Neuronal stem cell (in vitro differentiated cells): ENCODE results near the gene UPK1B.

Experiments used
- DNase-seq: peaks from one replicate; pipeline ENCODE4 v3.0.0-alpha.2; 2013; ENCODE audit warnings: low spot score
- H2AFZ ChIP-seq: one replicate; pipeline ENCODE4 v1.6.1; 2013; ENCODE audit warnings: mild to moderate bottlenecking, low read length, inconsistent platforms
- H2AK5ac ChIP-seq: 2 replicates; pipeline ENCODE4 v1.6.1; 2013; ENCODE audit warnings: low read depth, mild to moderate bottlenecking, inconsistent platforms, low read length, moderate library complexity, mixed read lengths
- H2BK120ac ChIP-seq: 2 replicates; pipeline ENCODE4 v1.6.1; 2013; ENCODE audit warnings: low read depth, mild to moderate bottlenecking, inconsistent platforms, low read length, moderate library complexity, mixed read lengths
- H2BK12ac ChIP-seq: one replicate; pipeline ENCODE4 v1.6.1; 2013; ENCODE audit warnings: low read length, inconsistent platforms
- H2BK15ac ChIP-seq: 2 replicates; pipeline ENCODE4 v1.6.1; 2013; ENCODE audit warnings: mild to moderate bottlenecking, low read length, inconsistent platforms, mixed read lengths
- H2BK5ac ChIP-seq: one replicate; pipeline ENCODE4 v1.6.1; 2013; ENCODE audit warnings: inconsistent platforms, mild to moderate bottlenecking, low read length, moderate library complexity
- H3K14ac ChIP-seq: one replicate; pipeline ENCODE4 v1.6.1; 2013; ENCODE audit warnings: low read length, inconsistent platforms
- H3K18ac ChIP-seq: 2 replicates; pipeline ENCODE4 v1.6.1; 2013; ENCODE audit warnings: low read length, inconsistent platforms
- H3K23ac ChIP-seq: 2 replicates; pipeline ENCODE4 v1.6.1; 2013; ENCODE audit warnings: low read depth, mild to moderate bottlenecking, mixed read lengths, low read length, inconsistent platforms; ENCODE audit not compliant: poor library complexity
- H3K27ac ChIP-seq: replicated peaks from 3 replicates; pipeline ENCODE4 v1.5.1; 2013; ENCODE audit warnings: low read length, inconsistent platforms
- H3K27me3 ChIP-seq, 3 experiments: 2 replicates each; pipeline ENCODE4 v1.6.1; 2013; ENCODE audit warnings: low read length in 3 of 3, mild to moderate bottlenecking in 2 of 3, inconsistent platforms in 1 of 3, low read depth in 1 of 3, mixed read lengths in 1 of 3, moderate library complexity in 1 of 3; ENCODE audit not compliant: control insufficient read depth in 3 of 3, insufficient read depth in 3 of 3
- H3K36me3 ChIP-seq, 2 donors: replicated peaks in 1 of 2; 2 replicates each; pipeline ENCODE4 v1.6.1; 2013; ENCODE audit warnings: low read length in 2 of 2; ENCODE audit not compliant: control insufficient read depth in 2 of 2, insufficient read depth in 2 of 2
- H3K4ac ChIP-seq: 2 replicates; pipeline ENCODE4 v1.6.1; 2013; ENCODE audit warnings: inconsistent platforms, mild to moderate bottlenecking, low read length, moderate library complexity
- H3K4me1 ChIP-seq, 2 donors: 1 replicate in 1 of 2; 2 replicates in 1 of 2; pipeline ENCODE4 v1.6.1; 2013; ENCODE audit warnings: low read length in 2 of 2, low read depth in 1 of 2; ENCODE audit not compliant: control insufficient read depth in 2 of 2, insufficient read depth in 1 of 2
- H3K4me2 ChIP-seq: one replicate; pipeline ENCODE4 v1.6.1; 2013; ENCODE audit warnings: mild to moderate bottlenecking, low read length, inconsistent platforms; ENCODE audit not compliant: insufficient read depth, poor library complexity, severe bottlenecking
- H3K4me3 ChIP-seq, 2 donors: 2 replicates each; pipeline ENCODE4 v1.5.1; 2013; ENCODE audit warnings: low read length in 2 of 2, mild to moderate bottlenecking in 2 of 2, inconsistent platforms in 1 of 2, moderate library complexity in 1 of 2
- H3K79me1 ChIP-seq: one replicate; pipeline ENCODE4 v1.6.1; 2013; ENCODE audit warnings: low read depth, mild to moderate bottlenecking, inconsistent platforms, low read length, moderate library complexity
- H3K9ac ChIP-seq: one replicate; pipeline ENCODE4 v1.6.1; 2013; ENCODE audit warnings: mild to moderate bottlenecking, low read depth, low read length, inconsistent platforms; ENCODE audit not compliant: poor library complexity
- H3K9me3 ChIP-seq, 2 donors: replicated peaks in 1 of 2; 2 replicates each; pipeline versions ENCODE3 to v1.6.1; 2013; ENCODE audit warnings: low read length in 2 of 2, mild to moderate bottlenecking in 2 of 2, inconsistent platforms in 1 of 2, low read depth in 1 of 2, mixed read lengths in 1 of 2, moderate library complexity in 1 of 2; ENCODE audit not compliant: control insufficient read depth in 2 of 2, insufficient read depth in 1 of 2
- H4K8ac ChIP-seq: one replicate; pipeline ENCODE4 v1.6.1; 2013; ENCODE audit warnings: low read depth, mild to moderate bottlenecking, inconsistent platforms, low read length, moderate library complexity
- H4K91ac ChIP-seq: one replicate; pipeline ENCODE4 v1.6.1; 2013; ENCODE audit warnings: low read length, low read depth, mild to moderate bottlenecking, inconsistent platforms; ENCODE audit not compliant: poor library complexity
- WGBS, 2 donors: extraction: QIAGEN DNeasy Blood & Tissue Kit; methylation state at CpG; one replicate each; pipeline ENCODE4 v1.1.7; 2013; ENCODE audit warnings: missing lambda C conversion rate in 2 of 2, mixed read lengths in 1 of 2; ENCODE audit not compliant: insufficient read length in 2 of 2, insufficient replicate concordance in 1 of 2; ENCODE audit errors: extremely low coverage in 2 of 2; 5-methylcytosine and 5-hydroxymethylcytosine counted together

UPK1B gene

DNA sequence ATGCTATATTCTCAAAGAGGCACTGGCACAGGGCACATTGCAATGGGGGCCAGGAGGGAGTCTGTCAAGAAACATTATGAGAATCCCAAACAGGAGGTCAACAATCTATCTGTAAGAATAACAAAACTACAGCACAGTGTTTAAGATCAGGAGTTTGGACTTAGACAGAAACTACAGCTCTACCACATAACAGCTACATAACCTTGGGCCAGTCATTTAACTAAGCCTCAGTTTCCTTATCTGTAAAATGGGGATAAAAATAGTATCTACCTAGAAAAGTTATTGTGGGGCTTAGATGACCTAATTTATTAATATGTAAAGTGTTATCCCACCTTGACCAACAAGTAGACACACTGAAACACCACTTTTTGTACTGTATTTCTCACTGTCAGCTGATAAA lies 57.3 kb downstream of the UPK1B start:
- no peak overlapping the region for H4K91ac ChIP-seq
- no peak overlapping the region for H3K4me2 ChIP-seq
- H3K18ac ChIP-seq = no peak overlapping the region
- H3K4me1 ChIP-seq = no peaks in the 10 kb centered on the region
- no peak overlapping the region for H2AFZ ChIP-seq
- no peak overlapping the region for H3K14ac ChIP-seq
- DNase-seq = no peak
- no peak overlapping the region for H2AK5ac ChIP-seq
- no peak overlapping the region for H3K23ac ChIP-seq
- H3K4me3 ChIP-seq = no peak overlapping the region
- H2BK5ac ChIP-seq = no peak overlapping the region
- H2BK120ac ChIP-seq = no peak overlapping the region
- no peak overlapping the region for H3K9ac ChIP-seq
- no peak overlapping the region for H3K4ac ChIP-seq
- no peak overlapping the region for H4K8ac ChIP-seq
- no peaks in the 10 kb centered on the region for H3K79me1 ChIP-seq
- no peaks in the 10 kb centered on the region for H3K27me3 ChIP-seq
- H3K9me3 ChIP-seq = no peaks in the 10 kb centered on the region
- no peak overlapping the region for H3K27ac ChIP-seq
- H2BK15ac ChIP-seq = no peak overlapping the region
- H3K36me3 ChIP-seq = peaks cover 32 to 85% of the 10 kb centered on the region in 2 donors
- no peak overlapping the region for H2BK12ac ChIP-seq

DNA sequence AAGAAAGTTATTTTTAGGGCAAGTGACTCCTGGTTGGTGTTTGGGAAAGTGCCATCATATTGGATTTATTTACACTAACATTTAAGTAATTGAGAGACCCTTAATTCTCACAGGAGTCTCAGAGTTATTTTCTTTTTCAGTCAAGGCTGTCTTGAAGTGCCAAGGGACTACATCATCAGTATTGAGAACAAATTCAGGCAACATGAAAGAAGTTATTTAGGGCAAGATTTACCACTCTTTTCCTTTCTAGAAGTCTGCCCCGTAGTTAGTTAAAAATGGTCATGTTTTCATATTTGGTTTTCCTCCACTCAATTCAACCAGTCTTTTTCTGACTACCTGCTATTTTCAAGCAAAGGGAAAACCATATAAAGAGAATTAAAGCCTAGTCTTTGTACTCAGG lies 61.2 kb downstream of the UPK1B start:
- Histone ChIP-seq H3K27me3 (no peaks in the 10 kb centered on the region), H3K79me1 (peaks cover 2% of the 10 kb centered on the region), H3K4me2 (no peak overlapping the region), H2BK120ac (no peak overlapping the region), H3K4me3 (no peak overlapping the region), H2AFZ (no peak overlapping the region), H3K4me1 (peaks cover 0 to 4% of the 10 kb centered on the region in 2 donors), H3K27ac (no peak overlapping the region), H3K4ac (no peak overlapping the region), H3K14ac (no peak overlapping the region), H4K8ac (no peak overlapping the region), H4K91ac (no peak overlapping the region), H3K18ac (no peak overlapping the region), H3K36me3 (peaks cover 18 to 61% of the 10 kb centered on the region in 2 donors), H3K9ac (no peak overlapping the region), H2BK12ac (no peak overlapping the region), H2BK5ac (no peak overlapping the region), H3K23ac (no peak overlapping the region), H3K9me3 (no peaks in the 10 kb centered on the region), H2BK15ac (no peak overlapping the region), H2AK5ac (no peak overlapping the region)
- no peak for DNase-seq
- WGBS, 2 donors = no CpG with 5 or more reads among the region's 1 CpG

DNA sequence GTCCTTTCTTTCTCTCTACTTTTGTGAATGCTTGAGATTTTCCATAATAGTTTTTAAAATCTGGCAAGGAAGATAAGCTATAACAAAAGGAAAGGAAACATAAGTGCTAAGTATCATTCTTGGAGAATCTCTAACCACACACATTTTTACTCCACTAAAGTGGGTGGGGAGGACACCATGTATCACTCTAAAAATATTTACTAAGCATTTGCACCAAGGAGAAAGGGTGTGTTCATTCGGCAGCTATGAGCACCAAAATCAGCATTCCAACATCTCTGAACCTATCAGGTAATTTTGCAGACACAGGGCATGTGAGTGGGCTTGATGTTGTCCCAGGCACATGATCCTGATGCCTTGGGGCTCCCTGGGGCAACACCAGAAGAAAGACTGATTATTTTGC lies 61.8 kb downstream of the UPK1B start:
- DNase-seq = no peak

DNA sequence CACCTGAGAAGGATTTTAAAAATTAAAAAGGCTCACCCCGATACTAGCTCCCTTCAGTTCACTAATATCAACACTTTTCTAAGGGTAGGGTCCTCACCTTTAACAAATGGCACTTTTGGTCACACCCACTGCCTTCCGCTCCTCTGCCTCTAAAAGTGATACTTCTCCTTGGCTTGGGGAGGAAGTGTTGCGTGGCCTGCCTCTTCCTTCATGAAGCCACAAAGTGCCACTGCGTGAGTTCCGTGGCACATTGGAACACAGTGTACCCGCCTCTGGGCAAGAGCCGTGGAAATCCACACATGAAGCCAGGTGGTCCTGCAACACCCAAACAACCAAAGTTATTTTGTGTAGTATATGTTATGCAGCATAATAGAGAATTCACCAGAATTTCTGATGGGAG lies 63.4 kb downstream of the UPK1B start:
- no peak overlapping the region for H3K4me3 ChIP-seq
- no peak overlapping the region for H3K27ac ChIP-seq
- WGBS, 2 donors = no CpG with 5 or more reads among the region's 7 CpGs
- peaks cover 2% of the 10 kb centered on the region for H3K79me1 ChIP-seq
- H2BK15ac ChIP-seq = no peak overlapping the region
- H3K27me3 ChIP-seq = no peaks in the 10 kb centered on the region
- peak overlapping the region; percentile 55 for H3K9ac ChIP-seq
- H3K23ac ChIP-seq = no peak overlapping the region
- H4K91ac ChIP-seq = no peak overlapping the region
- DNase-seq = no peak
- no peak overlapping the region for H4K8ac ChIP-seq
- no peak overlapping the region for H3K18ac ChIP-seq
- H2AK5ac ChIP-seq = no peak overlapping the region
- no peak overlapping the region for H2BK5ac ChIP-seq
- H3K9me3 ChIP-seq = peaks cover 0 to 3% of the 10 kb centered on the region in 2 donors
- H3K4ac ChIP-seq = no peak overlapping the region
- H3K36me3 ChIP-seq = peaks cover 11 to 42% of the 10 kb centered on the region in 2 donors
- no peak overlapping the region for H3K14ac ChIP-seq
- no peak overlapping the region for H2AFZ ChIP-seq
- no peak overlapping the region for H3K4me2 ChIP-seq
- no peak overlapping the region for H2BK120ac ChIP-seq
- H3K4me1 ChIP-seq = peaks cover 2 to 8% of the 10 kb centered on the region in 2 donors
- H2BK12ac ChIP-seq = no peak overlapping the region

More for the DNA sequence above, 61.8 kb downstream of the UPK1B start:
- peaks cover 2% of the 10 kb centered on the region for H3K79me1 ChIP-seq
- H3K9me3 ChIP-seq = no peaks in the 10 kb centered on the region
- H2AK5ac ChIP-seq = no peak overlapping the region
- H3K4ac ChIP-seq = no peak overlapping the region
- no peak overlapping the region for H4K8ac ChIP-seq
- no peak overlapping the region for H2BK12ac ChIP-seq
- no peak overlapping the region for H3K23ac ChIP-seq
- no peak overlapping the region for H3K27ac ChIP-seq
- H2AFZ ChIP-seq = no peak overlapping the region
- no peak overlapping the region for H3K4me2 ChIP-seq
- no peak overlapping the region for H2BK120ac ChIP-seq
- H3K27me3 ChIP-seq = no peaks in the 10 kb centered on the region
- peaks cover 13 to 55% of the 10 kb centered on the region in 2 donors for H3K36me3 ChIP-seq
- peaks cover 2 to 8% of the 10 kb centered on the region in 2 donors for H3K4me1 ChIP-seq
- H3K4me3 ChIP-seq = no peak overlapping the region
- H2BK15ac ChIP-seq = no peak overlapping the region
- no CpG with 5 or more reads among the region's 1 CpG for WGBS, 2 donors
- no peak overlapping the region for H3K9ac ChIP-seq
- H3K14ac ChIP-seq = no peak overlapping the region
- no peak overlapping the region for H4K91ac ChIP-seq
- H3K18ac ChIP-seq = no peak overlapping the region
- H2BK5ac ChIP-seq = no peak overlapping the region
